Astrocyte (in vitro differentiated cells and primary cell): ENCODE measurements around the gene CASP5. TPM values are rescaled to one million over a fixed set of nuclear protein-coding genes. Genes with fewer than 3 reads are reported as not detected.
"Not testable (repeated sequence)": the region's sequence is repeated elsewhere in the genome, so short reads cannot be mapped to it uniquely, and the experiment has no call there.

Source experiments
- DNase-seq: peaks from one replicate; pipeline ENCODE4 v3.0.0-alpha.2; 2010; ENCODE audit warnings: low read depth
- FAIRE-seq: peaks from 2 replicates; lab custom pipeline; 2011; peaks lifted over from hg19 to GRCh38; lab: Jason Lieb, UNC
- H2AFZ ChIP-seq: 2 replicates; pipeline ENCODE4 v1.6.0; 2012; ENCODE audit warnings: low read depth, low read length, inconsistent platforms
- H3K27ac ChIP-seq: 2 replicates; pipeline ENCODE4 v1.5.1; 2011; ENCODE audit warnings: low read depth, low read length, inconsistent platforms
- H3K27me3 ChIP-seq: 2 replicates; pipeline ENCODE4 v1.6.0; 2011; ENCODE audit warnings: low read length, inconsistent platforms; ENCODE audit not compliant: insufficient read depth
- H3K36me3 ChIP-seq: 2 replicates; pipeline ENCODE4 v1.5.1; 2011; ENCODE audit warnings: low read length, inconsistent platforms; ENCODE audit not compliant: insufficient read depth
- H3K4me1 ChIP-seq: 2 replicates; pipeline ENCODE4 v1.5.1; 2011; ENCODE audit warnings: low read length, inconsistent platforms; ENCODE audit not compliant: insufficient read depth
- H3K4me2 ChIP-seq: 2 replicates; pipeline ENCODE4 v1.6.0; 2012; ENCODE audit warnings: low read length, inconsistent platforms
- H3K4me3 ChIP-seq: 2 replicates; pipeline ENCODE4 v1.5.1; 2011; ENCODE audit warnings: low read depth, mild to moderate bottlenecking, low read length, inconsistent platforms; ENCODE audit not compliant: insufficient read depth
- H3K79me2 ChIP-seq: 2 replicates; pipeline ENCODE4 v1.6.0; 2012; ENCODE audit warnings: mild to moderate bottlenecking, low read length, inconsistent platforms; ENCODE audit not compliant: insufficient read depth
- H3K9ac ChIP-seq: 2 replicates; pipeline ENCODE4 v1.6.0; 2012; ENCODE audit warnings: mild to moderate bottlenecking, low read length, inconsistent platforms
- H3K9me3 ChIP-seq: 2 replicates; pipeline ENCODE4 v1.5.1; 2012; ENCODE audit warnings: low read depth, mild to moderate bottlenecking, low read length, inconsistent platforms; ENCODE audit not compliant: insufficient read depth
- H4K20me1 ChIP-seq: 2 replicates; pipeline ENCODE4 v1.6.0; 2012; ENCODE audit warnings: low read length, inconsistent platforms; ENCODE audit not compliant: insufficient read depth
- H3K27ac Mint-ChIP-seq: one replicate; pipeline ENCODE4 v1.8.0; 2021; ENCODE audit warnings: mild to moderate bottlenecking, mixed read lengths; ENCODE audit not compliant: unreplicated experiment
- H3K27me3 Mint-ChIP-seq: one replicate; pipeline ENCODE4 v1.8.0; 2021; ENCODE audit warnings: low read depth, mixed read lengths; ENCODE audit not compliant: unreplicated experiment
- H3K36me3 Mint-ChIP-seq: one replicate; pipeline ENCODE4 v1.8.0; 2021; ENCODE audit warnings: low read depth, mixed read lengths; ENCODE audit not compliant: unreplicated experiment
- H3K4me1 Mint-ChIP-seq: one replicate; pipeline ENCODE4 v1.8.0; 2021; ENCODE audit warnings: low read depth, mixed read lengths; ENCODE audit not compliant: unreplicated experiment
- H3K4me3 Mint-ChIP-seq: one replicate; pipeline ENCODE4 v1.8.0; 2021; ENCODE audit warnings: mild to moderate bottlenecking, moderate library complexity, mixed read lengths; ENCODE audit not compliant: unreplicated experiment
- H3K9me3 Mint-ChIP-seq: one replicate; pipeline ENCODE4 v1.8.0; 2021; ENCODE audit warnings: mild to moderate bottlenecking, mixed read lengths; ENCODE audit not compliant: unreplicated experiment
- EZH2 ChIP-seq: IDR thresholded peaks from 2 replicates; pipeline ENCODE4 v1.6.1; 2012; ENCODE audit warnings: mild to moderate bottlenecking, low read length, inconsistent platforms; ENCODE audit not compliant: insufficient read depth
- total RNA-seq: library from RNA; stranded (reverse); gene quantifications from 2 replicates; pipeline ENCODE4 v1.2.1, GENCODE V29; 2021
- TF ChIP-seq, protein P1 (sequence below): IDR thresholded peaks from 2 replicates; pipeline ENCODE4 v1.5.1; 2011; ENCODE audit warnings: low read depth, mild to moderate bottlenecking, inconsistent platforms, low read length, moderate library complexity; ENCODE audit not compliant: insufficient read depth

The CASP5 gene
- total RNA-seq, 1 donor from 2014 or later: not detected

- Mint-ChIP-seq H3K27me3 (no peaks in the 10 kb centered on the region), H3K4me1 (peaks cover 16% of the 10 kb centered on the region), H3K36me3 (no peaks in the 10 kb centered on the region), H3K9me3 (no peaks in the 10 kb centered on the region), H3K4me3 (no peak overlapping the region), H3K27ac (no peak overlapping the region)
- no peak overlapping the region for H3K27ac ChIP-seq
- no peaks in the 10 kb centered on the region for H3K79me2 ChIP-seq
- no peak overlapping the region for H3K9ac ChIP-seq
- no peak for FAIRE-seq
- no peak overlapping the region for H3K4me2 ChIP-seq
- no peaks in the 10 kb centered on the region for H3K27me3 ChIP-seq
- H2AFZ ChIP-seq: no peak overlapping the region
- no peak for TF ChIP-seq EZH2
- TF ChIP-seq, protein P1, sequence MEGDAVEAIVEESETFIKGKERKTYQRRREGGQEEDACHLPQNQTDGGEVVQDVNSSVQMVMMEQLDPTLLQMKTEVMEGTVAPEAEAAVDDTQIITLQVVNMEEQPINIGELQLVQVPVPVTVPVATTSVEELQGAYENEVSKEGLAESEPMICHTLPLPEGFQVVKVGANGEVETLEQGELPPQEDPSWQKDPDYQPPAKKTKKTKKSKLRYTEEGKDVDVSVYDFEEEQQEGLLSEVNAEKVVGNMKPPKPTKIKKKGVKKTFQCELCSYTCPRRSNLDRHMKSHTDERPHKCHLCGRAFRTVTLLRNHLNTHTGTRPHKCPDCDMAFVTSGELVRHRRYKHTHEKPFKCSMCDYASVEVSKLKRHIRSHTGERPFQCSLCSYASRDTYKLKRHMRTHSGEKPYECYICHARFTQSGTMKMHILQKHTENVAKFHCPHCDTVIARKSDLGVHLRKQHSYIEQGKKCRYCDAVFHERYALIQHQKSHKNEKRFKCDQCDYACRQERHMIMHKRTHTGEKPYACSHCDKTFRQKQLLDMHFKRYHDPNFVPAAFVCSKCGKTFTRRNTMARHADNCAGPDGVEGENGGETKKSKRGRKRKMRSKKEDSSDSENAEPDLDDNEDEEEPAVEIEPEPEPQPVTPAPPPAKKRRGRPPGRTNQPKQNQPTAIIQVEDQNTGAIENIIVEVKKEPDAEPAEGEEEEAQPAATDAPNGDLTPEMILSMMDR: no peak
- H3K4me3 ChIP-seq: no peak overlapping the region
- no peaks in the 10 kb centered on the region for H3K36me3 ChIP-seq
- H4K20me1 ChIP-seq: no peaks in the 10 kb centered on the region
- no peak for DNase-seq
- no peaks in the 10 kb centered on the region for H3K9me3 ChIP-seq
- no peaks in the 10 kb centered on the region for H3K4me1 ChIP-seq
Observed at GRCh38 chr11:105042178-105042577, 19.2 kb upstream of the CASP5 start.

- Mint-ChIP-seq H3K27ac (no peak overlapping the region), H3K36me3 (no peaks in the 10 kb centered on the region), H3K9me3 (peaks cover 3% of the 10 kb centered on the region), H3K27me3 (no peaks in the 10 kb centered on the region), H3K4me1 (peaks cover 5% of the 10 kb centered on the region), H3K4me3 (no peak overlapping the region)
- DNase-seq: no peak
- Histone ChIP-seq H4K20me1 (no peaks in the 10 kb centered on the region), H3K79me2 (no peaks in the 10 kb centered on the region), H3K4me2 (no peak overlapping the region), H3K27me3 (no peaks in the 10 kb centered on the region), H3K9me3 (no peaks in the 10 kb centered on the region), H3K4me1 (no peaks in the 10 kb centered on the region), H2AFZ (no peak overlapping the region), H3K36me3 (no peaks in the 10 kb centered on the region), H3K27ac (no peak overlapping the region), H3K4me3 (no peak overlapping the region), H3K9ac (no peak overlapping the region)
- FAIRE-seq: no peak
- no peak for TF ChIP-seq EZH2
- TF ChIP-seq, protein P1: no peak
Observed at GRCh38 chr11:105040703-105041102, 17.7 kb upstream of the CASP5 start.

GRCh38 chr11:105034813-105035620, 12.0 kb upstream of the CASP5 start, which contains the start of gene CASP1:
CASP1 (minus strand) TSS chr11:105035144; CDS start chr11:105035113, 31 bp downstream.
- Mint-ChIP-seq H3K27me3 (no peaks in the 10 kb centered on the region), H3K36me3 (no peaks in the 10 kb centered on the region), H3K4me1 (peaks cover 5% of the 10 kb centered on the region), H3K27ac (no peak within 1 kb of the TSS), H3K4me3 (no peak within 1 kb of the TSS), H3K9me3 (peaks cover 3% of the 10 kb centered on the region)
- no peaks in the 10 kb centered on the region for H4K20me1 ChIP-seq
- H3K79me2 ChIP-seq: no peaks in the 10 kb centered on the region
- TF ChIP-seq, protein P1: no peak
- TF ChIP-seq EZH2: no peak
- no peaks in the 10 kb centered on the region for H3K9me3 ChIP-seq
- no peaks in the 10 kb centered on the region for H3K36me3 ChIP-seq
- peak within 1 kb of the TSS; percentile 78 for H3K4me2 ChIP-seq
- DNase-seq: peak; percentile 75
- no peak within 1 kb of the TSS for H3K27ac ChIP-seq
- FAIRE-seq: no peak
- H3K9ac ChIP-seq: peak within 1 kb of the TSS; percentile 41
- H3K4me3 ChIP-seq: peak within 1 kb of the TSS; percentile 5
- H3K27me3 ChIP-seq: no peaks in the 10 kb centered on the region
- H2AFZ ChIP-seq: peak within 1 kb of the TSS; percentile 15
- H3K4me1 ChIP-seq: no peaks in the 10 kb centered on the region

- H3K36me3 Mint-ChIP-seq, H3K4me1 ChIP-seq, H3K4me3 ChIP-seq, H3K4me3 Mint-ChIP-seq, H3K79me2 ChIP-seq, FAIRE-seq, H3K27ac ChIP-seq, DNase-seq, H3K27me3 ChIP-seq, H3K9ac ChIP-seq, H3K36me3 ChIP-seq, H3K27ac Mint-ChIP-seq, H3K27me3 Mint-ChIP-seq, H3K9me3 Mint-ChIP-seq, H3K4me1 Mint-ChIP-seq, H4K20me1 ChIP-seq, H3K9me3 ChIP-seq: not testable (repeated sequence)
- Histone ChIP-seq H3K4me2 (peak overlapping the region; percentile 78), H2AFZ (peak overlapping the region; percentile 15)
Observed at GRCh38 chr11:105034388-105034787, 11.4 kb upstream of the CASP5 start.
